AG09309 (cell line): Measurements from ENCODE around the gene GAP43.

ENCODE experiments used
- DNase-seq: peaks from one replicate; pipeline ENCODE4 v3.0.0-alpha.2; 2010; ENCODE audit warnings: low read depth
- H3K4me3 ChIP-seq: 2 replicates; pipeline ENCODE4 v1.5.1; 2011; ENCODE audit warnings: mild to moderate bottlenecking, low read depth, low read length, moderate library complexity; ENCODE audit not compliant: control insufficient read depth
- CTCF ChIP-seq: IDR thresholded peaks from 2 replicates; pipeline ENCODE4 v1.5.1; 2011; ENCODE audit warnings: mild to moderate bottlenecking, low read depth, low read length, inconsistent platforms; ENCODE audit not compliant: insufficient read depth, control insufficient read depth; ENCODE audit errors: missing control alignments

GAP43 gene

GRCh38 chr3:115588201-115589115, 34.9 kb upstream of the GAP43 start:
- no peak for TF ChIP-seq CTCF
- no peak overlapping the region for H3K4me3 ChIP-seq
- DNase-seq, result no peak

- no peak for TF ChIP-seq CTCF
- no peak overlapping the region for H3K4me3 ChIP-seq
- no peak for DNase-seq
Measured at GRCh38 chr3:115590873-115591272, 32.4 kb upstream of the GAP43 start.

GRCh38 chr3:115595611-115596275, 27.6 kb upstream of the GAP43 start:
- no peak for DNase-seq
- TF ChIP-seq CTCF, result no peak
- no peak overlapping the region for H3K4me3 ChIP-seq

- H3K4me3 ChIP-seq, result no peak overlapping the region
- DNase-seq, result no peak
- no peak for TF ChIP-seq CTCF
Measured at GRCh38 chr3:115598216-115598615, 25.1 kb upstream of the GAP43 start.

- no peak for TF ChIP-seq CTCF
- no peak for DNase-seq
- H3K4me3 ChIP-seq, result no peak overlapping the region
Measured at GRCh38 chr3:115602194-115602593, 21.1 kb upstream of the GAP43 start.

- DNase-seq, result no peak
- no peak overlapping the region for H3K4me3 ChIP-seq
- TF ChIP-seq CTCF, result no peak
Measured at GRCh38 chr3:115611630-115612029, 11.7 kb upstream of the GAP43 start.
